Central memory CD8-positive, alpha-beta T cell (primary cell): ENCODE results near the gene C1orf198.

Experiments used
- ATAC-seq: fragments of 150-1000 bp; cut with Tn5 transposase; replicated peaks from 2 replicates; pipeline ENCODE4 v1.10.0; 2022; ENCODE audit warnings: mild to moderate bottlenecking, moderate FRiP score, moderate number of reproducible peaks; ENCODE audit not compliant: poor library complexity, severe bottlenecking; ENCODE audit errors: extremely low read depth
- DNase-seq, 2 donors: peaks; one replicate each; pipeline ENCODE4 v3.0.0; 2021; ENCODE audit warnings: low spot score in 2 of 2
- H3K27ac Mint-ChIP-seq: one replicate; pipeline ENCODE4 v1.8.0; 2022; ENCODE audit warnings: low read depth, mild to moderate bottlenecking, moderate library complexity, mixed read lengths
- H3K27me3 Mint-ChIP-seq: one replicate; pipeline ENCODE4 v1.8.0; 2022; ENCODE audit warnings: mixed read lengths
- H3K36me3 Mint-ChIP-seq: one replicate; pipeline ENCODE4 v1.8.0; 2022; ENCODE audit warnings: mild to moderate bottlenecking, moderate library complexity, mixed read lengths; ENCODE audit not compliant: insufficient read depth
- H3K4me1 Mint-ChIP-seq: one replicate; pipeline ENCODE4 v1.8.0; 2022; ENCODE audit warnings: mixed read lengths
- H3K4me3 Mint-ChIP-seq: one replicate; pipeline ENCODE4 v1.8.0; 2022; ENCODE audit warnings: mild to moderate bottlenecking, moderate library complexity, mixed read lengths
- H3K9me3 Mint-ChIP-seq: one replicate; pipeline ENCODE4 v1.8.0; 2022; ENCODE audit warnings: mixed read lengths

Gene C1orf198

GRCh38 chr1:230864441-230864840, 3.9 kb downstream of the C1orf198 start:
- H3K4me1 Mint-ChIP-seq, result peaks cover 23% of the 10 kb centered on the region
- H3K4me3 Mint-ChIP-seq, result no peak overlapping the region
- no peak overlapping the region for H3K27ac Mint-ChIP-seq
- H3K9me3 Mint-ChIP-seq, result no peaks in the 10 kb centered on the region
- ATAC-seq, result no peak
- H3K36me3 Mint-ChIP-seq, result peaks cover 8% of the 10 kb centered on the region
- no peak for DNase-seq
- peaks cover 4% of the 10 kb centered on the region for H3K27me3 Mint-ChIP-seq

GRCh38 chr1:230863449-230863848, 4.9 kb downstream of the C1orf198 start:
- H3K27ac Mint-ChIP-seq, result no peak overlapping the region
- peaks cover 5% of the 10 kb centered on the region for H3K36me3 Mint-ChIP-seq
- no peak for ATAC-seq
- DNase-seq, result no peak
- H3K27me3 Mint-ChIP-seq, result no peaks in the 10 kb centered on the region
- no peak overlapping the region for H3K4me3 Mint-ChIP-seq
- peaks cover 23% of the 10 kb centered on the region for H3K4me1 Mint-ChIP-seq
- H3K9me3 Mint-ChIP-seq, result no peaks in the 10 kb centered on the region

DNA sequence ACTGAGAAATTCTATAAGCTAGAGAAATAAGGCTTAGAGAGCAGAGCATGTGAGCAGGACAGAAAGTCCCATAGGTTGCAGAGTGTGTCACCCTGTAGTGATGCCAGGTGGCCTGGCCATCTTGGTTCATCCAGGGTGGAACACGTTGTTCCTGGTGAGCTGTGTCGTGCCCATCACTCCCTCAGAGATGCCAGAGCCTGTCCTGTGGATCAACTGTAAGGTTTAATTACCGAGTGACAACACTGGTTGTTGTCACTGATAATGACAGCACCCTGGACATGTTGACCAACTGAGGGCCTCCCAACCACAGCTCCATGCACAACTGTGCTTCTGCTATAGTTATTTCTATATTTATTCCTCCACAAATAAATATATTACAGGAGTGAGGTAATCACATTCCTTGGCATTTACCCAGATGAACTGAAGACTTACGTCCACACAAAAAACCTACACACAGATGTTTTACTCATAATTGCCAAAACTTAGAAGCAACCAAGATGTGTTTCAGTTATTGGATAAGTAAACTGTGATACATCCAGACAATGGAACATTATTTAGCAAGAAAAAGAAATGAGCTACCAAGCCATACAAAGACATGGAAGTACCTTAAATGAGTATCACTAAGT, 6.2 kb downstream of the C1orf198 start:
- H3K9me3 Mint-ChIP-seq, result no peaks in the 10 kb centered on the region
- peaks cover 3% of the 10 kb centered on the region for H3K36me3 Mint-ChIP-seq
- no peak overlapping the region for H3K27ac Mint-ChIP-seq

GRCh38 chr1:230861489-230861888, 6.8 kb downstream of the C1orf198 start:
- Mint-ChIP-seq H3K36me3 (peaks cover 3% of the 10 kb centered on the region), H3K27me3 (no peaks in the 10 kb centered on the region), H3K4me1 (peaks cover 10% of the 10 kb centered on the region), H3K9me3 (no peaks in the 10 kb centered on the region), H3K27ac (no peak overlapping the region), H3K4me3 (no peak overlapping the region)
- ATAC-seq (no peak), DNase-seq (no peak)

More for the DNA sequence above, 6.2 kb downstream of the C1orf198 start:
- ATAC-seq (no peak), DNase-seq (no peak)
- Mint-ChIP-seq H3K4me1 (peaks cover 16% of the 10 kb centered on the region), H3K4me3 (no peak overlapping the region), H3K27me3 (no peaks in the 10 kb centered on the region)

DNA sequence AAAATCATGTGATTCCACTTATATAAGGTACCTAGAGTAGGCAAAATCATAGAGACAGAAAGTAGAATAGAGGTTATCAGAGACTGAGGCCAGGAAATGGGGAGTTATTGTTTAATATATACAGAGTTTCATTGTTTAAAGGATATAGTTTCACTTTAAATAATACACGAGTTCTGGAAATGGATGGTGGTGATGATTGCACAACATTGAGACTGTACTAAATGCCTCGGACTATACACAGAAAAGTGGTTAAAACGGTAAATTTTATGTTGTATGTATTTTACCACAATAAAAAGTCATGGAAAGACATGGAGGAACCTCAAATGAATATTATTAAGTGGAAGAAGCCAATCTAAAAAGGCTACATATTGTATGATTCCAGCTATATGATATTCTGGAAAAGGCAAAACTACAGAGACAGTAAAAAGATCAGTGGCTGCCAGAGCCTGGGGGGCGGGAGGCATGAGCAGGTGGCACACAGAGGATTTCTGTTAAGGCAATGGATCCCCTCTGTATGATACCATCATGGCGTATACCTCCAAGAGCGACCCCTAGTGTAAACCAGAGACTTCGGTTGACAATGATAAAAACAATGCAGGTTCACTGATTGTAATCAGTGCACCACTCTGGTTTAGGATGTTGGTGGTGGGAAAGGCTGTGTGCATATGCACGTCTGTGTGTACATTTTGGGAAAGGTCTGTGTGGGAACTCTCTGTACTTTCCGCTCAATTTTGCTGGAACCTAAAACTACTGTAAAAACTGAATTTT, 7.5 kb downstream of the C1orf198 start:
- Mint-ChIP-seq H3K27ac (no peak overlapping the region), H3K4me1 (peaks cover 10% of the 10 kb centered on the region)

DNA sequence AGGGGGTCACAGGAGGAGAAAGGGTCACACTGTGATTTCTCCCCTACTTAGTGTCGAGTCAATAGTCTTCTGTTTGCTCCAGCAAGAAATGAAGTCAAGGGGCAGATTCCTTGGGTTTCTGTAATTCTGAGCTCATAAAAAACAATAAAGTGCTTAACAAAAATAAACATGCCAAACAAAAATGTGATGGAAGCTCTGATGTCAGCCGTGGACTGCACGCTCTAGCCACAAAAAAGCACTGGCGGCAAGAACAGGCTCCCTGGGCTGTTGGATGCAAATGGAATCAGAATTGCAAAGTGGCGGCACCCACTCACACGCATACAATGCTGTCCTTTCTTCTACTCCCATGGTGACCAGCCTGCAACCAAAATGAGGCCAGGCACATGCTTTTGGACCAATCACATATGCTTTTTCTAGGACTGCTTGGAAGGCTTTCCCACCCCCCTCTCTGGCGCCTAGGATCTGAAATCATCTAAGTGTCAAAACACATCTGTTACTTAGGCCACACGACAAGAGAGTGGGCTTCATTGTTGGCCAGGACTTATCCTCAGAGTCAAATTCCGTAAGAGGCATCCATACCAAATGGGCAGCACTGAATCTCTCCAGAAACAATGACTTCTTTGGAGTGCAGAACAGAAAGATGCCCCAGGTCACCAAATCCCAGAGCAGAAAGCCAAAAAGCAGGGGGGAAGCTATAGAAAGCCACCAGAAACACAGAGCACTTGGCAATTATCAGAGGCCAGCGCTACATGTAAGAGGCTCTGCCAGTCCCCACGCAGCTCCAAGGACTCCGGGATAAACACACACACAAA, 9.2 kb downstream of the C1orf198 start:
- H3K4me1 Mint-ChIP-seq, result peaks cover 10% of the 10 kb centered on the region
- DNase-seq, result no peak
- H3K27ac Mint-ChIP-seq, result no peak overlapping the region
- ATAC-seq, result no peak
- no peaks in the 10 kb centered on the region for H3K27me3 Mint-ChIP-seq
- peaks cover 3% of the 10 kb centered on the region for H3K36me3 Mint-ChIP-seq
- no peak overlapping the region for H3K4me3 Mint-ChIP-seq
- no peaks in the 10 kb centered on the region for H3K9me3 Mint-ChIP-seq

More for the DNA sequence above, 7.5 kb downstream of the C1orf198 start:
- H3K9me3 Mint-ChIP-seq, result no peaks in the 10 kb centered on the region
- no peak for ATAC-seq
- no peak for DNase-seq
- H3K36me3 Mint-ChIP-seq, result peaks cover 3% of the 10 kb centered on the region
- no peaks in the 10 kb centered on the region for H3K27me3 Mint-ChIP-seq
- no peak overlapping the region for H3K4me3 Mint-ChIP-seq

DNA sequence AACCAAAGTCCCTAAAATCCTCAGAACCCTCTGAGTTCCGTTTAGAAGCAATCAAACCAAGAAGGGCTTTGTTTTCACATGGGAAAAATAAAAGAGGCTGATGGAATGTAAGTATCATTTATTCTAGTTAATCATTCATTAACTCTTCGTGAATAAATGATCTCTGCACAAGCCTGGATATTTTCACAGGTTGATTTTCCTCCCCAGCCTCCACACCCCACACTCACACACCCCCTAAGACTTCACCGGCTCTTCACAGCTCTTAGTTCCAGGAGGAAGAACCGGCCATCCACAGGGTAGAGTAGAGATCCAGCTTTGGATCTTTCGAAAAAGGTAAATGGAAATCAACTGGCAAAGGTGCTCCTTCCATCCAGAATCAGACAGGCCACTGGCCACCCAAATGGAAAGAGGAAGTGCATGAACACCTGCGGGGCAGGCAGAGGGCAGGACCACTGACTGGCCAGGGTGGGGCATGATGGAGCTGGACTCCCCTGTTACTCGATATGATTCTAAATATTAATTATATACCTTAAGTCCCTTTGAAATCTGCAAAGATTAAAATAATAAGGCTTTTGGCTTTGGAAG, 10.0 kb downstream of the C1orf198 start:
- no peaks in the 10 kb centered on the region for H3K27me3 Mint-ChIP-seq
- peaks cover 3% of the 10 kb centered on the region for H3K36me3 Mint-ChIP-seq
- peaks cover 9% of the 10 kb centered on the region for H3K4me1 Mint-ChIP-seq
- H3K4me3 Mint-ChIP-seq, result no peak overlapping the region
- ATAC-seq (no peak), DNase-seq (no peak)
- no peak overlapping the region for H3K27ac Mint-ChIP-seq
- no peaks in the 10 kb centered on the region for H3K9me3 Mint-ChIP-seq

DNA sequence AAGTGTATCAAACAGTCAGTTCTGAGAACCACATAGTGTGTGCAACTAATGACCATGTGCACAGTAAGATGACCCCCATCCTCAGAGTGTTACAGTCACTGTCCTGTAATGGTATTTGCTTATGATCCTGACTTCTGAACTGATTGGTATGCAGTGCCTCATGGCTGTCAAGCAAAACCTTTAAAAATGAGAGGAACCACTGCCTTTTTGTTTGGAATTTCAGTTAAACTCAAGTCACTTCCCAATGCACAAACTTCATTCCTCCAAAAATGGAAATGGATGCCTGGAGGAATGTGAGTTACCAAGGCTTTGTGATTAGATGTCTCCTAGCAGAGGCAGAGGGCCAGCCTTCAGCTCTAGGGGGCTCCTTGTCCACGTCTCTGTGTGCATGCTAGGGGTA, 10.5 kb downstream of the C1orf198 start:
- Mint-ChIP-seq H3K4me3 (no peak overlapping the region), H3K27me3 (no peaks in the 10 kb centered on the region), H3K36me3 (peaks cover 3% of the 10 kb centered on the region), H3K9me3 (no peaks in the 10 kb centered on the region), H3K4me1 (peaks cover 4% of the 10 kb centered on the region), H3K27ac (no peak overlapping the region)
- ATAC-seq (no peak), DNase-seq (no peak)

- Mint-ChIP-seq H3K27ac (no peak overlapping the region), H3K4me1 (no peaks in the 10 kb centered on the region), H3K27me3 (no peaks in the 10 kb centered on the region), H3K9me3 (no peaks in the 10 kb centered on the region), H3K4me3 (no peak overlapping the region), H3K36me3 (peaks cover 3% of the 10 kb centered on the region)
- ATAC-seq, result no peak
- DNase-seq, result no peak
Observed at GRCh38 chr1:230857077-230857476, 11.2 kb downstream of the C1orf198 start.

DNA sequence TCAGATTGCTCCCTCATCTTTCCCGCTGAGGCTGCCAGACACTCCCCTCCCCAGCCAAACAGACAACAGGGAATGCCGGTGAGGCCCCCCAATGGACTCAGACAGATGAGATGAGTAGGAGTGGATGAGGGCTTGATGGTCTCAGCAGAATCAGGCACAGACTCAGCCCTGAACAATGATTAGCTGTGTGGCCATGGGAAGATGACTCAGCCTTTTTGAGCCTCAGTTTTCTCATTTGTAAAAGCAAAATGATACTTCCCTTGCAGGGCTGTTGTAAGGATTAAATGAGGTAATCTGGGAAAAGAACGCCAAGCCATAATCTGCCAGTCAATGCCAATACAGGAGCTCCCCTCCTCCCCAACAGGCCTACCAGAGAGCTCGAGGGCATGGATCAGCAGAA, 12.4 kb downstream of the C1orf198 start:
- Mint-ChIP-seq H3K27me3 (no peaks in the 10 kb centered on the region), H3K9me3 (no peaks in the 10 kb centered on the region), H3K27ac (no peak overlapping the region), H3K4me1 (no peaks in the 10 kb centered on the region), H3K4me3 (no peak overlapping the region), H3K36me3 (peaks cover 3% of the 10 kb centered on the region)
- ATAC-seq, result no peak
- DNase-seq, result no peak

DNA sequence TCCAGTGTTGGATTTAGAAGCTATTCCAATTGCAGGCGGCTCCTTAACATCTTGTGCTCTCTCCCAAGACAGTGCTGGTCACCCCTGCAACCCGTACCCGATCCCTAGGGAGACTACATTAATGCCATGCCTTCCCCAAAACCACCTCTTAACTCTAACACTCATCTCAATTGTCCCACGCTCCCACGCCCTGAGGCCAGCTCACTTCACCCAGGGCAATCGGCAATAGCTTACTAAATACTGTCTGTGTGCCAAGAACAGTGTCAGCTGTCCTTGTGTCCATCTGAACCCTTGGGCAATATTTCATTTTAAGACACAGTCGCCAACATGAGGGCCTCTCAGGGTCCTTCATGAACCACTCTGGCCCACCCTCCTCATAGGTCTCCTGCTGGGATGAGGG, 13.9 kb downstream of the C1orf198 start:
- Mint-ChIP-seq H3K36me3 (no peaks in the 10 kb centered on the region), H3K9me3 (no peaks in the 10 kb centered on the region), H3K27ac (no peak overlapping the region), H3K27me3 (no peaks in the 10 kb centered on the region), H3K4me1 (no peaks in the 10 kb centered on the region), H3K4me3 (no peak overlapping the region)
- no peak for DNase-seq
- ATAC-seq, result no peak

GRCh38 chr1:230853731-230854130, 14.6 kb downstream of the C1orf198 start:
- DNase-seq (no peak), ATAC-seq (no peak)
- Mint-ChIP-seq H3K27me3 (no peaks in the 10 kb centered on the region), H3K4me3 (no peak overlapping the region), H3K27ac (no peak overlapping the region), H3K4me1 (no peaks in the 10 kb centered on the region), H3K36me3 (no peaks in the 10 kb centered on the region), H3K9me3 (no peaks in the 10 kb centered on the region)
